ENCODE data around the gene PAFAH1B1.

PAFAH1B1 gene

DNA sequence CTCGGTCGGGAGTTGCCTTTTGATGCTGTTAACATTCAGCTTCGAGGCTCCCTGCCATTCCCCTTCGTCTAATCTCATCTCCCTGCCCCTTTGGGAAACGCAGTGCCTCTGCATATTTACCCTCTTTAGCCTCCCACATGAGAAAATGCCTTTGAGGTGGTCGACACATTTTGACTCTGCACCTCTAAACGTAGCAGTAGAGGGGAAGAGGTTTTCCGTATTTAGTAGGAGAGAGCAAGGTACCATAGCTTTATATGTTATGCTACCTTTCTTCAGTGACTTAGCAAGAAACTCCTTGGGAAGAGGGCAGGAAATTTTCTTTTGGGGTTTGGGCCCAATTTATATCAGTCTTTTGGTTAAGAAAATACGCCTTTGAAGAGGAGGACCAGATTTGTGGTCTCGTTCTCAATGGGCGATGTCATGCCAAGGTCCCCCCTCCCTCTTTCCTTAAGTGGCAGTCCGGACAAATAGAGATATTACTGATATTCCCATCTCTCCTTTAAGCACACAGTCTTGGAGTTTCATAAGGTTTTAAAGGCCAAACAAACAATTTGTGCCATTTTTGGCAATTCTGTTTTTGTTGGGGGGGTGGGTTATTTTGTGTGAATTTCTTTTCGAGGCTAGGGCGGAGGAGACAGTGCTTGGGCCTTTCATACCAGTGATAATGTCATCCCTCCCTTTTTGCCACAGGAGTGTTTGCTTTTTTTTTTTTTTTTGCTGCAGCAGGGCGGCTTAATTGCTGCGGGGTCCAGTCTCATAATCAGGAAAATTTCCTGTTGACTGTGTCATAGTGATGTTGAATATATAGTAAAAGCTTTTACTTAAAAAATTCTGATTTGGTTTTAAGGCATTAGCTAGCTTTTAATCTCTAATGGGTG, 1.5 kb downstream of the PAFAH1B1 start:
- no peaks in the 10 kb centered on the region for H3K9me2 ChIP-seq (replicated peaks; ENCODE audit: control insufficient read depth, low read length)
- no peaks in the 10 kb centered on the region for H3K27me3 ChIP-seq (ENCODE audit: control insufficient read depth, low read length)
- peaks cover 8% of the 10 kb centered on the region for H3F3A ChIP-seq (ENCODE audit: control insufficient read depth, insufficient read depth)
- H3K79me2 ChIP-seq (ENCODE audit: control insufficient read depth, low read length), result peaks cover 63% of the 10 kb centered on the region
- peaks cover 45% of the 10 kb centered on the region for H3K4me1 ChIP-seq (ENCODE audit: control insufficient read depth, low read length)
- TF ChIP-seq, protein P1, sequence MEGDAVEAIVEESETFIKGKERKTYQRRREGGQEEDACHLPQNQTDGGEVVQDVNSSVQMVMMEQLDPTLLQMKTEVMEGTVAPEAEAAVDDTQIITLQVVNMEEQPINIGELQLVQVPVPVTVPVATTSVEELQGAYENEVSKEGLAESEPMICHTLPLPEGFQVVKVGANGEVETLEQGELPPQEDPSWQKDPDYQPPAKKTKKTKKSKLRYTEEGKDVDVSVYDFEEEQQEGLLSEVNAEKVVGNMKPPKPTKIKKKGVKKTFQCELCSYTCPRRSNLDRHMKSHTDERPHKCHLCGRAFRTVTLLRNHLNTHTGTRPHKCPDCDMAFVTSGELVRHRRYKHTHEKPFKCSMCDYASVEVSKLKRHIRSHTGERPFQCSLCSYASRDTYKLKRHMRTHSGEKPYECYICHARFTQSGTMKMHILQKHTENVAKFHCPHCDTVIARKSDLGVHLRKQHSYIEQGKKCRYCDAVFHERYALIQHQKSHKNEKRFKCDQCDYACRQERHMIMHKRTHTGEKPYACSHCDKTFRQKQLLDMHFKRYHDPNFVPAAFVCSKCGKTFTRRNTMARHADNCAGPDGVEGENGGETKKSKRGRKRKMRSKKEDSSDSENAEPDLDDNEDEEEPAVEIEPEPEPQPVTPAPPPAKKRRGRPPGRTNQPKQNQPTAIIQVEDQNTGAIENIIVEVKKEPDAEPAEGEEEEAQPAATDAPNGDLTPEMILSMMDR (IDR thresholded peaks at IDR 0.05; ENCODE audit: low read depth, low read length, poor library complexity, severe bottlenecking), result no peak
- TF ChIP-seq EZH2phosphoT487 (IDR thresholded peaks at IDR 0.05; ENCODE audit: borderline replicate concordance, low read length), result no peak
- H3K4me2 ChIP-seq (ENCODE audit: low read length), result peak overlapping the region; percentile 80
- peak overlapping the region; percentile 85 for H3K27ac ChIP-seq (ENCODE audit: low read depth, low read length)
- H3K4me3 ChIP-seq (ENCODE audit: low read length), result peak overlapping the region; percentile 92
- H3K36me3 ChIP-seq (ENCODE audit: control insufficient read depth, low read length), result peaks cover 39% of the 10 kb centered on the region
- H3K9me3 ChIP-seq (ENCODE audit: control insufficient read depth, insufficient read depth, low read length), result no peaks in the 10 kb centered on the region
- peaks cover 24% of the 10 kb centered on the region for H4K20me1 ChIP-seq (ENCODE audit: control insufficient read depth, insufficient read depth, low read depth, low read length)

DNA sequence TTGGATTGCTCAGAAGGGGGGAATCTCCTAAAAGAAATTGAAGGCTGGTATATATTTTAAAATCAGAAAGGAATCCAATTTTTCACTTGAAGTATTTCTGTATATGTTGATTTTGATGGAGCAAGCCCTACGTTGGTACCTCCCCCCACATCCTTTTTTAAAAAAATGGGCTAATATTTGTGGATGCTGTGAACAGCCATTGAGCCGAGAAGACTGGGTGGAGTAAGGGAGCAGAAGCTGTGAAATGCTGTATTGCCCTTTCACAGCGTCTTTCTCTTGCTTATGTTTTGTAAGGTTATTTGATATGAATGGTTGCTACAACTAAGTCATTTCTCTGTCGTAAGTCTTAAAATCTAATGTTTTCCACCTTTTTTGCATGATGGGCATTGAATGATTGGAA, 2.3 kb downstream of the PAFAH1B1 start:
- Histone ChIP-seq H3K4me2 (ENCODE audit: low read length) (peak overlapping the region; percentile 80), H3K27ac (ENCODE audit: low read depth, low read length) (no peak overlapping the region), H4K20me1 (ENCODE audit: control insufficient read depth, insufficient read depth, low read depth, low read length) (peaks cover 24% of the 10 kb centered on the region), H3K79me2 (ENCODE audit: control insufficient read depth, low read length) (peaks cover 70% of the 10 kb centered on the region), H3K27me3 (ENCODE audit: control insufficient read depth, low read length) (no peaks in the 10 kb centered on the region), H3K9me2 (replicated peaks; ENCODE audit: control insufficient read depth, low read length) (no peaks in the 10 kb centered on the region), H3K4me3 (ENCODE audit: low read length) (peak overlapping the region; percentile 92), H3K4me1 (ENCODE audit: control insufficient read depth, low read length) (peaks cover 45% of the 10 kb centered on the region), H3F3A (ENCODE audit: control insufficient read depth, insufficient read depth) (peaks cover 4% of the 10 kb centered on the region; the same call in 1 of the 2 replicates), H3K9me3 (ENCODE audit: control insufficient read depth, insufficient read depth, low read length) (no peaks in the 10 kb centered on the region), H3K36me3 (ENCODE audit: control insufficient read depth, low read length) (peaks cover 39% of the 10 kb centered on the region)
- TF ChIP-seq, protein P1 (IDR thresholded peaks at IDR 0.05; ENCODE audit: low read depth, low read length, poor library complexity, severe bottlenecking), result no peak
- no peak for TF ChIP-seq EZH2phosphoT487 (IDR thresholded peaks at IDR 0.05; ENCODE audit: borderline replicate concordance, low read length)

DNA sequence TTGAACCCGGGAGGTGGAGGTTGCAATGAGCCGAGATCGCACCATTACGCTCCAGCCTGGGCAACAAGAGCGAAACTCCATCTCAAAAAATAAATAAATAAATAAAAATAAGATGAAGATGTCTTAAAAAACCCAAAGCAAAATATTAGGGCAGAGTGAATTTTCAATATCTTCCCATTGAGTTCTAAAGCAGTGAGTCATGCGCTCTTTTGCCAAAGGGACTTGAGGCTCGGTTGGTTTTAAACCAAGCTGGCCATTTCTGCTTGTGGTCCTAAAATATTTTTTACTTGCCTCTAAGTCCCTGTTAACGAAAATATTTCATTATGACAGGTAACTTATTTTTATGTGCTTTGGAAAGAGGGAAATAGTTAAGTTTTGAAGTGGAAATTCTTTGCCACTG, 4.7 kb downstream of the PAFAH1B1 start:
- Histone ChIP-seq H3K9me3 (ENCODE audit: control insufficient read depth, insufficient read depth, low read length) (no peaks in the 10 kb centered on the region), H3F3A (ENCODE audit: control insufficient read depth, insufficient read depth) (no peaks in the 10 kb centered on the region; the same call in 1 of the 2 replicates), H3K9me2 (replicated peaks; ENCODE audit: control insufficient read depth, low read length) (no peaks in the 10 kb centered on the region), H3K27me3 (ENCODE audit: control insufficient read depth, low read length) (no peaks in the 10 kb centered on the region), H3K79me2 (ENCODE audit: control insufficient read depth, low read length) (peaks cover 95% of the 10 kb centered on the region), H3K36me3 (ENCODE audit: control insufficient read depth, low read length) (peaks cover 43% of the 10 kb centered on the region), H3K4me1 (ENCODE audit: control insufficient read depth, low read length) (peaks cover 36% of the 10 kb centered on the region), H3K27ac (ENCODE audit: low read depth, low read length) (no peak overlapping the region), H4K20me1 (ENCODE audit: control insufficient read depth, insufficient read depth, low read depth, low read length) (peaks cover 28% of the 10 kb centered on the region), H3K4me2 (ENCODE audit: low read length) (no peak overlapping the region), H3K4me3 (ENCODE audit: low read length) (no peak overlapping the region)
- TF ChIP-seq, protein P1 (IDR thresholded peaks at IDR 0.05; ENCODE audit: low read depth, low read length, poor library complexity, severe bottlenecking), result no peak
- no peak for TF ChIP-seq EZH2phosphoT487 (IDR thresholded peaks at IDR 0.05; ENCODE audit: borderline replicate concordance, low read length)

All from DOHH2 (cell line).